GM12891 (cell line): ENCODE results near the gene LAMTOR5.

Source experiments
- POLR2A ChIP-seq: IDR thresholded peaks from 2 replicates; pipeline ENCODE4 v1.6.1; 2011; ENCODE audit warnings: low read depth, low read length, control low read depth
- POLR2AphosphoS5 ChIP-seq: IDR thresholded peaks from 2 replicates; pipeline ENCODE4 v1.6.1; 2011; ENCODE audit warnings: low read depth, low read length, control low read depth

DNA sequence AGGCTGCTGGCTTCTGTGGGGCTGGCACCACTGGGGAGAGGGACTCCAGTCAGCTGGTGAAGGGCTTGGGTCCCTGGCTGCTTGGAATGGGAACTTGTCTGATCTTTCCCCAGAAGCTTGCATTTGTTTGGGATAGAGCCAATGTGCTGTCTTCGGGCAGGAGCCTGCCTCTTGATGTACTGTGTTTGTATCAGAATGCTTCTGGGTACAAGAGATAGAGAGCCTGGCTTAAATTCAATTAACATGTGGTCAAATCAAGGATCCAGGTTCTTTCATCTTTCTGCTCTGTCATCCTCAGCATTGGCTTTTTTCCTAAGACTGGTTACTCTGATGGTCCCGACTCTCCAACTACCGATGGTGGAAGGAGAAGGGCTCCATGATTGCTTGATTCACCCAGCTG is 27.5 kb upstream of the LAMTOR5 start:
- TF ChIP-seq POLR2A (no peak), POLR2AphosphoS5 (no peak)
